Hematopoietic multipotent progenitor cell treated with erythropoietin and hydrocortisone succinate and interleukin-3 and kit ligand, for 17 days (in vitro differentiated cells): Measurements from ENCODE around the gene CELA2B.
"Not testable (repeated sequence)": the region's sequence is repeated elsewhere in the genome, so short reads cannot be mapped to it uniquely, and the experiment has no call there.

Experiments
- DNase-seq: peaks from one replicate; pipeline ENCODE4 v3.0.0-alpha.2; 2015; ENCODE audit warnings: low spot score

Gene CELA2B

DNA sequence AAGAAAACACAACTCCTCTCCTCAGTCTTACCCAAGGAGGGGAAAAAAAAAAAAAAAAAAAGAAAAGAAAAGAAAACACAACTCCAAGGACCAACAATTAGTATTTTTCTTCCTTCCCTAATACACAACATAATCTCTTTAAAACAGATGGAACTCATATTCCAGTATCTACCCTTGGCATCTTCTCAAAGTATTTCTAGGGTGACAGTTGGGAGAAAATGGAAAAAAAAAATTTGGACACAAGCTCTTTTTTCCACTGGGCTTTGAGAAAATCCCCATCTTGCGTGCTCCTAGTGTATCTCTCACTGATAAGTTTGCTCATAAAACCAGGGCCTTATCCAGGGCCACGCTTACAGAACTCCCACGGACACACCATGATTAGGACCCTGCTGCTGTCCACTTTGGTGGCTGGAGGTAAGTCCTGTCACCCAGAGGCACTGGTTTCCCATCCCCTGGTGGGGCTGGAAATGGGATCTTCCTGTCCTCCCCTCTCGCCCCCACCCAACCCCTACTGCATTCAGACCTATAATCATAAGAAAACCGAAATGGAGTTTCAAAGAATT lies at the start of gene CELA2B:
CELA2B (plus strand) TSS at position 353 of the 563 bp plus-strand sequence; CDS start at position 375, 22 bp downstream.
- no peak for DNase-seq

GRCh38 chr1:15426492-15427279 lies 49.2 kb upstream of the CELA2B start:
- no peak for DNase-seq

DNA sequence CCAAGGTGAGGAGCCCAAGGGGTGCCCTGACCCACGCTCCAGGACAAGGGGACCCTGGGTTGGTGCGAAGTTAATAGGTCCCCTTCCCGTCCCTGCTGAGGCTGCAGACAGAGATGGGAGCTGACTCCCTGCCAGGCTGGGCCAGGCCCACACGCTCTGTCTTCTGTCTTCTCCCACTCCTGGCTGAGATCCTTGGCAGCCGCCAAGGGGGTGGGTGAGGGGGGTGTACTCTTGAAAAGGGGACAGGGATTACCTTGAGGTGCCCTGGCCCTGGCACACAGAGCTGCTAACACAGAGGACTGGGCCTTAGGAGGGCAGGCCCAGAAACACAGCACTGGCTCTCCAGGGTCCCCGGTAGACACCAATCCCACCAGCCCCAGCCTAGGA lies 48.6 kb upstream of the CELA2B start:
- DNase-seq: no peak

- DNase-seq: not testable (repeated sequence)
Measured at GRCh38 chr1:15428252-15428651, 47.7 kb upstream of the CELA2B start.

DNA sequence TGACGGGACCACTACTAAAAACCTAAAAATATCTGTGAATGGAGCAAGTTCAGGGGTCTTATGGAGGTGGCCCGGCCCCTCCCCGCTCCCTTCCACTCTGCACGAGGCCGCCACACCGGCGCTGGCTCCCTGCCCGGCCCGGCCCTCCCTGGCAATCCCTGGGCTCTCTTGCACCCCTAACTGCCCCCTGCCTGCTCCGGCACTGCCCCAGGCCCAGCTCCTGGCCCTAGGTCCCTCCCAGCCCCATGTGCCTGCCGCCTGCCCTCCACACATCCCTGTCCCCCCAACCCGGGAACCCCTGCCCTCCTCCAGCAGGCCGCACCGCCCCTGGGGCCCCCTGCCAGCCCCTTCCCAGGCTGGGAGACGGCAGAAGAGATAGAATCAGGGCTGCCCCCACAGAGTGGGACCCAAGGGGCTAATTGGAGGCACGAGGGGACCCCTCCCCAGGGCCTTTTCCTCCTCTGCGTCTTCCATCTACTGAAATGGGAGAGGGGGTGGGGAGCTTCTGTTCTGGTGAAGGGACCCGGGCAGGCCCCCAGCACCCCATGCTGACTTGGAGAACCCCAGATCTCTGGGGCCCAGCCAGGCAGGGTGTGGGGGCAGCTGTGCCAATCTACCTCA lies 47.0 kb upstream of the CELA2B start:
- DNase-seq: no peak

GRCh38 chr1:15429701-15430149 lies 46.2 kb upstream of the CELA2B start:
- no peak for DNase-seq

GRCh38 chr1:15430787-15431570 lies 44.9 kb upstream of the CELA2B start:
- peak; percentile 66 for DNase-seq

DNA sequence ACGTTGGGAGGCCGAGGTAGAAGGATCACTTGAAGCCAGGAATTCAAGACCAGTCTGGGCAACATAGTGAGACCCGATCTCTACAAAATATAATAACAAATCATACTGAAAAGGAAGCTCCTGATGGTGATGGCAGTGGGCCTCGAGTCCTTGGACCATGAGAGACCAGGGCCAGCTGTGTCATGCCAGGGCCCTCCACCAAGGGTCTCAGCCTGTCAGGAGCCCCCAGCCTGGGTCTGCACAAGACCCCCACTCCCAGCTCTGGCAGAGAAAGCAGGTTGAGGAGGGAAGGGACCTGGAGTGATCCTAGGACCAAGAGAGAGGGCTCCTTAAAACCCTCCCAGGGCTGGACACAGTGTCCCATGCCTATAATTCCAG lies 44.3 kb upstream of the CELA2B start:
- DNase-seq: no peak

- no peak for DNase-seq
Measured at GRCh38 chr1:15432324-15432723, 43.6 kb upstream of the CELA2B start.

GRCh38 chr1:15433471-15433870 lies 42.4 kb upstream of the CELA2B start:
- DNase-seq: no peak

DNA sequence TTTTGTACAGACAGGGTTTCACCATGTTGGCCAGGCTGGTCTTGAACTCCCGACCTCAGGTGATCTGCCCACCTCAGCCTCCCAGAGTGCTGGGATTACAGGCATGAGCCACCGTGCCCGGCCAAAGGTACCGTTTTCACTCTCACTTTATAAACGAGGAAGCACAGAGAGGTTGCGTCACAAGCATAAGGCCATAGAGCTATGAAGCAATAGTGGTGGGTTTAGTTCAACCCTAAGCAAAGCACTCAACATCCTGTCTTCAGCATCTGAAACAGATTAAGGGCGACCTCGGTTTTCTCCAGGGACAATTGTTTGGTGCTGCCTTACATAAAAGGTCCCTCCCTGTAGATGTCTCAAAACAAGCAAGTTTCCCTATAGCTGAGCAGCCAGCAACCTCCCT lies 41.2 kb upstream of the CELA2B start:
- not testable (repeated sequence) for DNase-seq

DNA sequence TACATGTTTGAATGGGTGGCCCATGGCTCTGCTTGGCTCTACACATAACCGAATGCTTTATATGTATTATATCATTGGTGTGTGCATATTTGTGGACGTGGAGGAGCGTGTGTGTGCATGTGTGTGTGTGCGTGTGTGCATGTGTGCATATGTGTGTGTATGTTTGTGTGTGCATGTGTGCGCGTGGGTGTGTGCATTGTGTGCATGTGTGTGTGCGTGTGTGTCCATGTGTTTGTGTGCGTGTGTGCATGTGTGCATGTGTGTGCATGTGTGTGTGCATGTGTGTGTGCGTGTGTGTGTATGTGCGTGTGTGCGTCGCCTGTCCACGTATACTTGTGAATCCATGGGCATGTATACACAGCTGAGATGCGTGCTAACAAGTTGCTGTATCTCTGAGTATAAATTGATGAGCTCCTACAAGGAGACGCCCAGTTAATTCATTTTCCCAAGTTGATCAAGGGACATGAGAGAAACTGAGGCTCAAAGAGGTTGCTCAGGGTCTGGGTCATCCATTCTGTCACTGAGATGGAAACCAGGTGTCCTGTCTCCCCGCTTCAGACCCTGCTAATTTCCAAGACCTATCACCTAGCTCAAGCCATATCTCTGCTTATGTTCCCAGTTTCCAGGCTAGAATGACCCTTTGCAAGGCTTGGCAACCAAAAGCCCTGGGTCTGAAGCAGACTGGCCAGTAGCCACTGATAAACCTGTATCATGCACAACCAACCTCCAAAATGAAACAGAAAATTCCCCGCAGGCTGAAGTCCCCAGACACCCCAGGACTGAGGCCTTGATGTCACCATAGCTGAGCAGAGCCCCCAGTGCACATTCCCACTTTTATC lies 40.4 kb upstream of the CELA2B start:
- DNase-seq: no peak

DNA sequence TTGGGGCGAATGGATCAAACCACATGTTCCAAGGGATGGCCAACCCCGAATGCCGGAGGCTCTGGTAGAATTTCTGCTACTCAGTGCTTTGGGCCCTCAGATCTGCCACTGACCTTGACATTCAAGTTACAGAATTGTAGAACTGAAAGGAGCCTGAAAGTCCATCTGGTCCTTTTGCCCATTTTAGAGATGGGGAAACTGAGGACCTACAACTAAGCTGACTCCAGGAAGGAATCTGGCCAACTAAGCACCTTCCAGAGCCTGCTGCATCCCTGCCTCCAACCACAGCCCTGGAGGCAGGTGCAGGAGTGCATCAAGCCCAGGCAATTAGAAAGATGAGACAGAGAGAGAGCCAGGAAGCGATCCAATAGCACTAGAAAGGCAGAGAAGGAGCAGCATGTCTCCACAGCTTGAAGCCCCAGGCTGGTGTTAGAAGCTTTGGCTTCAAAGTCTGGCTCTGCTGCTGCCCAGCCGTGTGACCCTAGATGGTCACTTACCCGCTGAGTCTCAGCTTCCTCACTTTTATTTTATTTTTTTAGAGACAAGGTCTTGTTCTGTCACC lies 38.9 kb upstream of the CELA2B start:
- DNase-seq: no peak

- no peak for DNase-seq
Measured at GRCh38 chr1:15439325-15439724, 36.6 kb upstream of the CELA2B start.

GRCh38 chr1:15440357-15440756 lies 35.5 kb upstream of the CELA2B start:
- DNase-seq: no peak

- DNase-seq: no peak
Measured at GRCh38 chr1:15441247-15441646, 34.7 kb upstream of the CELA2B start.

- no peak for DNase-seq
Measured at GRCh38 chr1:15442119-15442518, 33.8 kb upstream of the CELA2B start.

GRCh38 chr1:15442759-15443158 lies 33.1 kb upstream of the CELA2B start:
- DNase-seq: no peak

DNA sequence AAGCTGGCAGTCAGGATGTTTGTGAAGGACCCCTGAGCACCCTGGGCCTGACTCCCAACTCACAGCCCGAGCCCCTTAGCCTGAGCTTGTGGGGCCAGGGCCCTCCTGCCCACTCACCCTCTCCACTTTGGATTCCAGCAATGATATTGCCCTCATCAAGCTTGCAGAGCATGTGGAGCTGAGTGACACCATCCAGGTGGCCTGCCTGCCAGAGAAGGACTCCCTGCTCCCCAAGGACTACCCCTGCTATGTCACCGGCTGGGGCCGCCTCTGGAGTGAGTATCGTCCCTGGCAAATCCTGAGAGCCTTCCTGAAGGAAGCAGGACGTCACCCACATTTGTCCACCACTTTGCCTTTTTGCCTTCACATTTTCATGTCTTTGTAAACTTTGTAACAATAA lies 32.6 kb upstream of the CELA2B start:
- DNase-seq: no peak

DNA sequence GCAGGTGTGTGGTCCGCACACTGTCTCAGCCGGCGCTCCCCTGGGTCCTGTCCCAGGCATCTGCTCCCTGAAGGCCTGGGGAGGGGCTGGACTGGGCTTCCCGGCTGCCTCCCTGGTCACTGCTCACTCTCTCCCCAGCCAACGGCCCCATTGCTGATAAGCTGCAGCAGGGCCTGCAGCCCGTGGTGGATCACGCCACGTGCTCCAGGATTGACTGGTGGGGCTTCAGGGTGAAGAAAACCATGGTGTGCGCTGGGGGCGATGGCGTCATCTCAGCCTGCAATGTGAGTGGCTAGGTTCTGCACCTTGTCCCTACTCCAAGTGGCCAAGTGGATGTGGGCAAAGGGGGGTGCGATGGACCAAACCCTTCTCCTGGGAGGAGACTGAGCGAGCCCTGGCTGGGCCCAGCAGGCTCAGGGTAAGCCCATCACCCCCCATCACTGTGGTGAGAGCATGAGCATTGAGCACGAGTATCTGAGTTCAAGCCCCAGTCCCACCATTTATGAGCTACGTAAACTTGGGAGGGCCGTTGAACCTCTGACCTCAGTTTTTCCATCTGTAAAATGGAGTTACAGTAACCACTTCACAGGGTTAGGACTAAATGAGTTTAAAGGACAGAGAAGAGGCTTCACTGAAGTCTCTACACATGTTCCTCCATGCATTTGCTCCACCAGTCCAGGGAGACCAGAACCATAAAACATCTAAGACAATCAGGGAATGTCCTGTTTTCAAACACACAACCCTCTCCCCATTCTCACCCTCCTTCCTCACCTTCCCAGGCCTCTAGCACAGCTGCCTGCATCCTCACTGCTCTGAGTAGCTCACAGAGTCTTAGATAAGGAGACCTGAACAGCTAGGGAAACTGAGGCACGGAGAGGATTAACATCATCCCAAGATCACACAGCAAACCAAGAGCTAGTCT lies 31.2 kb upstream of the CELA2B start:
- DNase-seq: no peak
